COLO829 (cell line): Measurements from ENCODE around the gene AIFM2.
"Not testable (repeated sequence)": the region's sequence is repeated elsewhere in the genome, so short reads cannot be mapped to it uniquely, and the experiment has no call there.

Experiments
- DNase-seq: peaks from one replicate; pipeline ENCODE4 v3.0.0; 2012; ENCODE audit warnings: low spot score

AIFM2 gene

GRCh38 chr10:70090951-70091350 is 41.7 kb downstream of the AIFM2 start:
- DNase-seq, result no peak

DNA sequence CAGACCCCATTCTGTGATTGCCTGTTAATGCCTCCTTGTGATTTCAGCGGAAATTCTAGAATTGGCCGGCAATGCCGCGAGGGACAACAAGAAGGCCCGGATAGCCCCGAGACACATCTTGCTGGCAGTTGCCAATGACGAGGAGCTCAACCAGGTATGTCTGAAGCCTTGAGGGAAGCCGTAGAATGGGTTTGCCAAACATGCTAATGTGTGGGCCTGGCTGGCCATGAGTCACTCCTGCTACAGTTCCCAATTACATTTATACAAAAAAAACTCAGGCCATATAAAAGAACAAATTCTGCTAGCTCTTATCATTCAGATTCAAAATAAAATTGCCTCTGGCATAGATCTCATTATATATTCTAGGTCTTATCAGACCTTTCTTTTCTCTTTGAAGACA is 42.6 kb downstream of the AIFM2 start:
- no peak for DNase-seq

GRCh38 chr10:70088308-70088698 is 44.3 kb downstream of the AIFM2 start:
- no peak for DNase-seq

DNA sequence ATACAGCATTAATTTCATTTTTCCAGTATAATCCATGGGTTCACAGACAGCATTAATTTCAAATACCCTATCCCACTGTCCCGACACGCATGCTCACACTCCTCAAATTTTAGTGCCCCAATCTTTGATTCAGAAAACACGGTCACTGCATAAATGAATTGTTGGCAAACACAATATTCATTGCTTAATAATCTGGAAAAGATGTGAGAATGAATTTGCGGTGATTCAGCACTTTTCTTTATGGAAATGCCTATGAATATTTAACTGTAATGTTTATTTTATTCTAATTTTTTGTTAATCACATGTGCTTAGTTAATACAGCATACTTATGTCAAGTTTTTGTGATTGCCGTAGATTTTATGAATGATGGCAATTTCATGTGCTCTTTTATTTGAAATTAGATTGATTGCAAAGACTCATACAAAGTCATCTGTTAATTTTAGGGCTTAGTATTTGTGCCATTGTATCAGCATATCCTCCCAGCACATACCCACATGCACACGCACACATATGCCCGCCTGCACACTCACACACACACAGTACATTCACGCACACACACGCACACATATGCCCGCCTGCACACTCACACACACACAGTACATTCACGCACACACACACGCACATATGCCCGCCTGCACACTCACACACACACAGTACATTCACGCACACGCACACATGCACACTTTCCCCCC is 44.9 kb downstream of the AIFM2 start:
- DNase-seq, result no peak

- no peak for DNase-seq
Measured at GRCh38 chr10:70085975-70086613, 46.5 kb downstream of the AIFM2 start.

- DNase-seq, result no peak
Measured at GRCh38 chr10:70084189-70084588, 48.4 kb downstream of the AIFM2 start.

- not testable (repeated sequence) for DNase-seq
Measured at GRCh38 chr10:70080789-70081188, 51.8 kb downstream of the AIFM2 start.

- no peak for DNase-seq
Measured at GRCh38 chr10:70078937-70079336, 53.7 kb downstream of the AIFM2 start.

DNA sequence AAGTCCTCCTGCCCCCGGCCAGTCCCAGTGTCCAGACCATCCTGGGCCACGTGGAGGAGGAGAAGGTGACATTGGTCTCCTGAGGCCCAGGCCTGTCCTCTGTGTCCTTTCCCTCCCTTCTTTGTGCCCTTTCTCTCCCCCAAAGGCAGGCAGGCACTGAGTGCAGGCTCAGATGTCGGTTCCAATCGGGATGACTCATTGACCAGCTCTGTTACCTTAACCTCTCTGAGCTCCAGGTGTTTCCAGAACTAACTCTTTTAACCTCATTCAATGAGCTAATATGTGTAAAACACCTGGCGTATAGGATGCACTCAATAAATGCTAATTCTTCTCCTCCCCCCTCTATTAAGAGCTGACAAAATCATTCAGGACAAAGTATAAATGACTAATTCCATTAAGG is 54.3 kb downstream of the AIFM2 start:
- no peak for DNase-seq

DNA sequence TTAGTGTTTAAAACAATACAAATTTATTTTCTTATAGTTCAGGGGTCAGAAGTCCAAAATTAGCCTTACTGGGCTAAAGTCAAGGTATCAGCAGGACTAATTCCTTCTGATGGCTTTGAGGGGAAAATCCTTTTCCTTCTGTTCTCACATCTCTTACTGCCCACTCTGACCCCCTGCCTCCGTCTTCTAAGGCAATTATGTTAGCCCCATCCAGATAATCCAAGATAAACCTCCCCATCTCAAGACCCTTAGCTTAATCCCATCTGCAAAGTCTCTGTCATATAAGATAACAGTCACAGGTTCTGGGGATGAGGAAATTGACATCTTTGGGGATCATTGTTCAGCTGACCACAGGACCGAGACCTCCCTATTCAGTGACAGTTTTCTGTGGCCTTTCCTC is 57.7 kb downstream of the AIFM2 start:
- no peak for DNase-seq

GRCh38 chr10:70074165-70074564 is 58.5 kb downstream of the AIFM2 start:
- no peak for DNase-seq

DNA sequence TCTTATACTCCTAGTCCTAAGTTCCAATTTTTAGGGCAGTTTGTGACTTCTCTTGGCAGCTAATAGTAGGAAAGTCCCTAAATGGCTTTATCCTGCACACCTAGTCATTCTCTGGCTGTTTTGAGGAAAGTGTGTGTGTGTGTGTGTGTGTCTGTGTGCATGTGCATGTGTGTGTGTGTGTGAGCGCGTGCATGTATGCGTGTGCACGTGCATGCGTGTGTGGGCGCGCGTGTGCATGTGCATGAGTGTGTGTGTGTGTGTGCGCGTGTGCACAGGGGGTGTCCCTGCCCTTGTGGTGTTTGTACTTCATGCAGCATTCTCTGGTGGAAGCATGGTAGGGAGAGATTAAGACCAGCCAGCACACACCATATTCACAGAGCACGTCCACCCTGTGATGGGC is 61.8 kb downstream of the AIFM2 start:
- no peak for DNase-seq

DNA sequence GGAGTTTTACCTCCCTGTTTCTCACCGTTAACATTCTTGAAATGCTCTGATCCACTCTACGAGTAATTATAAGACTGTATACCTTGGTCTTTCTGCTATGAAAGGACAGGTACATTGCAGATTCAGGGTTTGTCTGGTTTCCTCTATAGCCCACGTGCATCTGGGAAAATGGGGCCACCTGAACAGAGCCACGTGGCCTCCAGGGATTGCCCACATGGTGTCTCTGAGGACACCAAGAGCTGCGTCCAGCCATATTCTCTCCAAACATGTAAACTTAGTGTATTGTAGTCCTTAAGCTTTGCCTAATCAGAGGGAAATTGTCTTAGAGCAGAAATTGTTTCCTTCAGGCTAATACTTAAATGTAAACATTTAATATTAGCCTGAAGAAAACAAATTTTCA is 63.3 kb downstream of the AIFM2 start:
- DNase-seq, result no peak

DNA sequence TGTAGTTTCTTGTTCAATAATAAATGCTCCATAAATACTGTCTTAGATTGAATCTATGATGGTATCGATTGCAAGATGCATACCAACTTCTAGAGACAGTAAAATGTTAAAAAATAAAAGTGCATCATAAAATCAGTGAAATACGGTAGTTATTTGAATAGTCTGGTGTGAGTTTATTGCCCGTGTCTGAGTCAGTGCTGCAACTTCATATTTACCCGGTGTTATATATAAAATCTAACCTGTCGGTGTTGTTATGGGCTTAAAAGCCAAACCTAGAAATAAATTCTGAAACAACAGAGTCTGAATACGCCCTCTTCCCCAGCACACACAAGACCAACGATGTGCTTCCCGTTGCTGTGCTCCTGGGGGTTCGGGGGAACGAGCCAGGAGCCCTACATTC is 63.7 kb downstream of the AIFM2 start:
- DNase-seq, result no peak

GRCh38 chr10:70067586-70067985 is 65.0 kb downstream of the AIFM2 start:
- DNase-seq, result no peak

- DNase-seq, result no peak
Measured at GRCh38 chr10:70066190-70066589, 66.4 kb downstream of the AIFM2 start.

- no peak for DNase-seq
Measured at GRCh38 chr10:70064486-70064885, 68.1 kb downstream of the AIFM2 start.

- no peak for DNase-seq
Measured at GRCh38 chr10:70063418-70064098, 69.1 kb downstream of the AIFM2 start.
